H1 (cell line): ENCODE data around the gene ARG2. TPM values are rescaled to one million over a fixed set of nuclear protein-coding genes. Genes with fewer than 3 reads are reported as not detected.

Experiments
- RAD21 ChIP-seq, 2 experiments: IDR thresholded peaks in 1 of 2; conservative IDR thresholded peaks in 1 of 2; 2 replicates each; pipeline ENCODE4 v1.6.1; 2011; ENCODE audit warnings: low read depth in 2 of 2, low read length in 2 of 2, improper control_type of control experiment in 1 of 2, inconsistent platforms in 1 of 2, mild to moderate bottlenecking in 1 of 2, moderate library complexity in 1 of 2
- polyA plus RNA-seq, 7 experiments: library from polyadenylated mRNA; depleted of rRNA in 3 of 7; stranded (reverse) in 5 of 7; unstranded in 2 of 7; fragments of >200 nt in 5 of 7; fragments of 200-250 nt in 2 of 7; gene quantifications; 1 replicate in 5 of 7; 2 replicates in 1 of 7; 4 replicates in 1 of 7; pipeline versions ENCODE4 v1.2.1 to v1.2.3, GENCODE V29; 2011 to 2013; ENCODE audit warnings: missing spikeins in 2 of 7, mixed read lengths in 2 of 7
- total RNA-seq: library from RNA; stranded (reverse); fragmentation: NEBNext Ultra II Directional; extraction: Animal tissue kit (Norgen Biotek cat#: 25700); gene quantifications from 2 replicates; pipeline ENCODE4 v1.2.1, GENCODE V29; 2021

Gene ARG2
- total and polyA plus RNA-seq, 2 of the 8 experiments (the other 6 are each of a cell fraction or from before 2014, with no cell fraction given) = 49.9 to 59.1 TPM

- no peak for TF ChIP-seq RAD21 (IDR thresholded peaks at IDR 0.05 in 1 of 2, conservative IDR thresholded peaks at IDR 0.05 in 1 of 2; ENCODE audit: low read depth in 2 of 2, low read length in 2 of 2)
These were observed 34.7 kb upstream of the ARG2 start (continued) for GRCh38 chr14:67584978-67585377.
